ENCODE data around the gene CCNI. TPM values are rescaled to one million over a fixed set of nuclear protein-coding genes. Genes with fewer than 3 reads are reported as not detected.

Gene CCNI
- total and polyA plus RNA-seq, 3 donors from 2014 or later, result 259 to 288 (median 261) TPM

GRCh38 chr4:77010841-77011354, 64.9 kb downstream of the CCNI start:
- H3K9me3 ChIP-seq, result no peaks in the 10 kb centered on the region
- no peak for DNase-seq
- H3K4me3 ChIP-seq, result no peak overlapping the region
- H3K4me1 ChIP-seq, result peaks cover 9% of the 10 kb centered on the region
- intact Hi-C loops (cut with DNase I; ENCODE audit: low total_unique reads), result no loop called here
- 89 to 95% methylated on average over 3 of the region's 3 CpGs for WGBS, 2 donors
- no peak overlapping the region for H3K27ac ChIP-seq
- no peaks in the 10 kb centered on the region for H3K27me3 ChIP-seq
- no peaks in the 10 kb centered on the region for H3K36me3 ChIP-seq (ENCODE audit: low read depth, missing control alignments)
- TF ChIP-seq CTCF (IDR thresholded peaks at IDR 0.05) (no peak), POLR2A (IDR thresholded peaks at IDR 0.05) (no peak)

GRCh38 chr4:77009511-77010115, 66.2 kb downstream of the CCNI start:
- TF ChIP-seq POLR2A (IDR thresholded peaks at IDR 0.05) (no peak), CTCF (IDR thresholded peaks at IDR 0.05) (no peak)
- no peaks in the 10 kb centered on the region for H3K9me3 ChIP-seq
- intact Hi-C loops (cut with DNase I; ENCODE audit: low total_unique reads), result no loop called here
- no peak for DNase-seq
- H3K4me1 ChIP-seq, result peaks cover 9% of the 10 kb centered on the region
- H3K36me3 ChIP-seq (ENCODE audit: low read depth, missing control alignments), result no peaks in the 10 kb centered on the region
- no peak overlapping the region for H3K4me3 ChIP-seq
- no peak overlapping the region for H3K27ac ChIP-seq
- H3K27me3 ChIP-seq, result no peaks in the 10 kb centered on the region

- Histone ChIP-seq H3K4me1 (peaks cover 5% of the 10 kb centered on the region), H3K27ac (no peak overlapping the region), H3K4me3 (no peak overlapping the region), H3K36me3 (ENCODE audit: low read depth, missing control alignments) (no peaks in the 10 kb centered on the region), H3K9me3 (no peaks in the 10 kb centered on the region), H3K27me3 (no peaks in the 10 kb centered on the region)
- intact Hi-C loops (cut with DNase I; ENCODE audit: low total_unique reads), result no loop called here
- 59 to 73% methylated on average over 1 of the region's 1 CpG for WGBS, 2 donors
- no peak for DNase-seq
- no peak for TF ChIP-seq CTCF (IDR thresholded peaks at IDR 0.05)
- no peak for TF ChIP-seq POLR2A (IDR thresholded peaks at IDR 0.05)
Observed at GRCh38 chr4:77007358-77008230, 68.2 kb downstream of the CCNI start.

GRCh38 chr4:77006753-77007353, 68.9 kb downstream of the CCNI start:
- no peak for TF ChIP-seq POLR2A (IDR thresholded peaks at IDR 0.05)
- TF ChIP-seq CTCF (IDR thresholded peaks at IDR 0.05), result no peak
- Histone ChIP-seq H3K4me3 (no peak overlapping the region), H3K27me3 (no peaks in the 10 kb centered on the region), H3K9me3 (no peaks in the 10 kb centered on the region), H3K27ac (no peak overlapping the region), H3K4me1 (peaks cover 9% of the 10 kb centered on the region), H3K36me3 (ENCODE audit: low read depth, missing control alignments) (no peaks in the 10 kb centered on the region)
- intact Hi-C loops (cut with DNase I; ENCODE audit: low total_unique reads), result no loop called here
- 65 to 66% methylated on average over 4 of the region's 4 CpGs for WGBS, 2 donors
- no peak for DNase-seq

All from testis (tissue), 3 donors.